GM21786 (cell line): ENCODE results near the gene PTGIS.
"Not testable (repeated sequence)": the region's sequence is repeated elsewhere in the genome, so short reads cannot be mapped to it uniquely, and the experiment has no call there.

Experiments used
- ATAC-seq: cut with Tn5 transposase; IDR thresholded peaks from one replicate; pipeline ENCODE4 v1.9.1; 2021; ENCODE audit not compliant: unreplicated experiment

PTGIS gene

DNA sequence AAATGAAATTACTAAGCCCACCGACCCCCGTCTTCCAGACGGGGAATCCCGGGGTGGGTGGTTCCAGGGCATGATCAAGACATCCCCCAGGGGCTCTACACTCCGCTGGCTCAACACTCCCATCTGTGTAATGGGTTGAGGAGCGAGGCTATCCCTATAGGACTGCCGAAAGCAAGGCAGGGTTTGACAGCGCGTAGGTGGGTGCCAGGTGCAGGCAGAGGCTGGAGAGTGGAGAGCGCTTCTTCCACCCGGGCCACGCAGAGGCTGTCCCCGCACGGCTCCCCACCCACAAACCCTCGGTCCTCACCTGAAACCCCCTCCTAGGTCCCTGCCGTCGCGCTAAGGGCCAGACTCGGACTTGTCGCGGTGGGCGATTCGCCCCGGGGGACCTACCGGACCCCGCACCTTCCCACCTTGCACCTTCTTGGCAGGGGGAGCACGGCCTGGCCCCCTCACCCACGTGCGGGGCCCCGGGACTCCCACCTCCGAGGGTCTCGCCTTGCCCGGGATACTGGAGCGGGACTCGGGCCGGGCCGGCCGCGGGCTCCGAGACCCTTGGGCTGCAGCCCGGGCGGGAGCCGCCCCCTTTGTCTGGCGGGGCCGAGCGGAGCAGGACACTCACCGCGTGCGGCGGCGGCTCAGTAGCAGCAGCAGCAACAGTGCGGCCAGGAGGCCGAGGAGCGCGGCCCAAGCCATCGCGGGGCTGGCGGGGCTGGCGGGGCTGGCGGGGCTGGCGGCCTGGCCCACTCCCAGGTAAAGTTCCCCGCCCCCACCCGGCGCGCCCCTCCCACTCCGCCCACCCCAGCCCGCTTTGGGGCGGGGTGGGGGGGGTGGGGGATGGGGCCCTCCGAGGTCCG is at the start of gene PTGIS:
Gene PTGIS (minus strand): TSS at position 717 of the 857 bp plus-strand sequence. CDS start 21 bp downstream, at position 696.
- ATAC-seq, result no peak

DNA sequence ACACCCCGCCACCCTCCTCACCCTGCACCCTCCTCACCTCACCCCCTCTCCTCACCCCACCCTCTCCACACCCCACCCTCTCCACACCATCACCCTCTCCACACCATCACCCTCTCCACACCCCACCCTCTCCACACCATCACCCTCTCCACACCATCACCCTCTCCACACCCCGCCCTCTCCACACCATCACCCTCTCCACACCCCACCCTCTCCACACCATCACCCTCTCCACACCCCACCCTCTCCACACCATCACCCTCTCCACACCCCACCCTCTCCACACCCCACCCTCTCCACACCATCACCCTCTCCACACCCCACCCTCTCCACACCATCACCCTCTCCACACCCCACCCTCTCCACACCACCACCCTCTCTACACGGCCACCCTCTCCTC is 49.5 kb upstream of the PTGIS start:
- not testable (repeated sequence) for ATAC-seq

DNA sequence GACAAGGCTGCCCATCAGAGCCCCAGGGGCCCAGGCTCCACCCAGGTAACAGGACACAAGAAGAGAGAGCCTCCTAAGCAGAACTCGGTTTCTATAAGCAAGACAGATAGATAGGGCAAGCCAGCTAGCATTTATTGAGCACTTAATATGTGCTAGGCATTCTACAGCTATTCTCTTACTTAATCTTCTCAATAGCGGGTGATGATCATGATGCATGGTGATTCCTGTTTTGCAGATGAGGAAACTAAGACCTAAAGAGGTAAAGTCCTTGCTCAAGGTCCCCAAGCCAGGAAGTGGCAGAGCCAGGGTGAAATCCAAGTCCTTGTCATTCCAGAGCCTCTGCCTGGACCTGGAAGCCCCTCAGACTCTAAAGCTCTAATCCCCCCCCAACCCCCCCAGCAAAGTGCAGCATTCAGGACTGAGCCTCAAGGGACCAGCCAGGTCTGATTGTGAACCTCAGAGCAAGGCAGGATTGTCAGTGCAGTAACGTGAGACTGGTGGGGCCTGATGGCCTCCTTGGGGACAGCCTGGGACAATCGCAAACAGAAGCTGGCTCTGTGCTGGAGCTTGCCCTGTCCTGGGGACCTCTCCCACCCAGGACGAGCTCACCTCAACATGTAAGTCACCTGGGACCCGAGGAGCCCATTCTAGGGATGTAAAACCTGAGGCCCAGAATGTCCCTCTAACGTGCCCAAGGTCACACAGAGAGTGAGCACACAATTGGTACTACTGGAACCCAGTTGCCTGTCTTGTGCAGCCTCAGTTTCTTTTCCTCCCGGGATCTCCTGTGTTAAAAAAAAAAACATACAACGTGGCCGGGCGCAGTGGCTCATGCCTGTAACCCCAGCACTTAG is 48.4 kb upstream of the PTGIS start:
- ATAC-seq, result no peak

DNA sequence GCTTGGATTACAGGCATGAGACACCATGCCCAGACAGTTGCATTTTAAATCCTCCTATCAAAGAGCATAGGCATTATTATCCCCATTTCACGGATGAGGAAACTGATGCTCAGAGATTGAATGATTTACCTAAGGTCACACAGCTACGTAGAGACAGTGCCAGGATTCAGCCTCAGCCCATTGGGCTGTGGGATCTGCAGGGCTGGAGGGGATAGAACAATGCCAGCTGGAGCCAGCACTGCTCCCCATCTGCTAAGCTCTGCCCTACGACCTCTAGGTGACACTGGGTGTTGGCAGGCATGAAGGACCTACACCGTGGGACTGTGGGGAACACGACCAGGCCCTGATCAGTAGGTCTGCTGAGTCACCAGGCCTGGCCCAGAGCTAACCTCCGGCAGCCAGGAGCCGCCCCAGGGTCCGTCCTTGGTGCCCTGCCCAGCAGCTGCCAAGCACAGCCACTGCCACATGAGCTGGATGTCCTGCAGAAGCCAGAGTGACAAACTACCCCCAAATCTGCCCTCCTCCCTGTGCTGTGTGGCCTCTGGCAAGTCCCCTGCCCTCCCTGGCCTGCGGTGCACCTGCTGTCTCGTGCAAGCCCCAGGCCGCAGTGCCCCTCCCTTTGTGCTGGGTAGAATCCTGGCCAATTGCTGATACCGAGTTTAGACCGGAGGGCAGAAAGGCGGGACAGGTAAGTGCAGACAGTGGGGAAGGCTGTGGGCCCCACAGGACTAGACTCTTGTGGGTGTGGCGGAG is 47.6 kb upstream of the PTGIS start:
- no peak for ATAC-seq

DNA sequence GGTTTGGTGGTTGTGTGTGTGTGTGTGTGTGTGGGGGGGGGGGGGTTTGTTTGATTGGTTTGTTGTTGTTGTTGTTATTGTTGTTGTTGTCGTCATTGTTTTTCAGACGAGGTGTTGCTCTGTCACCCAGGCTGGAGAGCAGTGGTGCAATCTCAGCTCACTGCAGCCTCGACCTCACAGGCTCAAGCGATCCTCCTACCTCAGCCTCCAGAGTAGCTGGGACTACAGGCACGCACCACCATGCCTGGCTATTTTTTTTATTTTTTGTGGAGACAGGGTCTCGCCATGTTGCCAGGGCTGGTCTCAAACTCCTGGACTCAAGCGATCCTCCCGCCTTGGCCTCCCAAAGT is 47.1 kb upstream of the PTGIS start:
- ATAC-seq, result not testable (repeated sequence)

DNA sequence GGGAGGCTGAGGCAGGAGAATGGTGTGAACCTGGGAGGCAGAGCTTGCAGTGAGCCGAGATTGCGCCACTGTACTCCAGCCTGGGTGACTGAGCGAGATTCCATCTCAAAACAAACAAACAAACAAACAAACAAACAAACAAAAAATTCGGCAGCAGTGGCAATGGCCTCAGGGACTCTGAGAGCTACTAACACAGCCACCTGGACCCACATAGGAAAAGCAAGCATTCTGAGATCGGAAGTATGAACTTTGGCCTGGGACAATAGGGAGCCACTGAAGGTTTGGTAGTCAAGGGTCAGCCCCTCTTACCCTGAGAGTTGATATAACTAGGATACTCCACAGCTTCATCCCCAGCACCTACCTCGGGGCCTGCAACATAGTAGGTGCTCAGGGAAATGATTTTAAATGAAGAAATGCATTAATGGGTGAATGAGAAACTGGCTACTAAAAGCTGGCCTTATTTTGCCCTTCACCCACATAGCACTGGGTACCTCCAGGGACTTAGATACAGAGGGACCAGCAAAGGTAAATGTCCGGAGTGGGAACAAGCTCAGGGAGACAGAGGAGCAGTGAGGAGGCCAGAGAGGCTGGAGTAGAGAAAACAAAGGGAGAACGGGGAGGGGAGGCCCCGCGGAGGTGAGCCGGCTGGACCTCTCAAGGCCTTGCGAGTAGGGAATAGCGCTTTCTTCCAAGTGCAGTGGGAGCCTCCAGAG is 46.6 kb upstream of the PTGIS start:
- ATAC-seq, result no peak

DNA sequence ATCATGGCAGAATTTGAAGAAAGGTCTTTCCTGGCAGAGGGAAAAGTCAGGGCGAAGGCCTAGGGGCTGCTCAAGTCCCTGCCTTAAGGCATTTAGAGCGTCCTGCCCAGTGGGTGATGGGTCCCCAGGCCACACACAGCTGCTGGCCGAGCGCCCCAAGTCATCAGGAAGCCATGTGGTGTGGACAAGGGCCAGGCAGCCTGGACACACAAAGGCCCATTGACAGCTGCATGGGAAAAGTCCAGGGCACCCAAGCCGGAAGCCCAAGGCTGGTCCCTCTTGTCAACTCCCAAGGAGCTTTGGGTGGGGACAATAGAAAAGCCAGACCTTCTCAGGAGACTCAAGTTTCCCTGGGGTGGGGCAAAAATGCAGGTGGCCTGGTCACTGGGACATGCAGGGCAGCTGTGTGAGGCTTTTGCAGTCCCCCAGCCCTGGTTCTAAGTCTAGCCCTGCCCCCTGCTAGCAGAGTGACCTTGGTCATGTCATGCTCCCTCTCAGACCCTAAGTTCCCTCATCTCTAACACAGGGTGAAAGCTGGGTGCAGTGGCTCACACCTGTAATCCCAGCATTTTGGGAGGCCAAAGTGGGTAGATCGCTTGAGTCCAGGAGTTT is 44.3 kb upstream of the PTGIS start:
- ATAC-seq, result no peak

DNA sequence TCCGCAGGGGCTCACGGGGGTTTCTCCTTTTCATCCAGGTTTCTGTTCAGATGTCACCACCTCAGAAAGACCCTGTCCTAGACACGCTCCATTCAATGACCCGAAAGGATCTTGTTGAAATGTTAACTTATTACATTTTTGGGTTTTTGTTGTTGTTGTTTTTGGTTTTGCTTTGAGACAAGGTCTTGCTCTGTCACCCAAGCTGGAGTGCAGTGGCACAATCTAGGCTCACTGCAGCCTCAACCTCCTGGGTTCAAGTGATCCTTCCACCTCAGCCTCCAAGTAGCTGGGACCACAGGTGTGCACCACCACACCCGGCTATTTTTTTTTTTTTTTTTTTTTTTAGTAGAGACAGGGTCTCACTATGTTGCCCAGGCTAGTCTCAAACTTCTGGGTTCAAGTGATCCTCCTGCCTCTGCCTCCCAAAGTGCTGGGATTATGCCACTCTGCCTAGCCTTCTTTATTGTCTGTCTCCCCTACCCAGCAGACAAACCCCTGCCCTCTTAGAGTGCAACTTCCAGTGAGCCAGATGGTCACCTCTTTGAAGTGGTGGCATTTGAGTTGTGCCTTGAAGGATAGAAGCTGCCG is 43.7 kb upstream of the PTGIS start:
- not testable (repeated sequence) for ATAC-seq

DNA sequence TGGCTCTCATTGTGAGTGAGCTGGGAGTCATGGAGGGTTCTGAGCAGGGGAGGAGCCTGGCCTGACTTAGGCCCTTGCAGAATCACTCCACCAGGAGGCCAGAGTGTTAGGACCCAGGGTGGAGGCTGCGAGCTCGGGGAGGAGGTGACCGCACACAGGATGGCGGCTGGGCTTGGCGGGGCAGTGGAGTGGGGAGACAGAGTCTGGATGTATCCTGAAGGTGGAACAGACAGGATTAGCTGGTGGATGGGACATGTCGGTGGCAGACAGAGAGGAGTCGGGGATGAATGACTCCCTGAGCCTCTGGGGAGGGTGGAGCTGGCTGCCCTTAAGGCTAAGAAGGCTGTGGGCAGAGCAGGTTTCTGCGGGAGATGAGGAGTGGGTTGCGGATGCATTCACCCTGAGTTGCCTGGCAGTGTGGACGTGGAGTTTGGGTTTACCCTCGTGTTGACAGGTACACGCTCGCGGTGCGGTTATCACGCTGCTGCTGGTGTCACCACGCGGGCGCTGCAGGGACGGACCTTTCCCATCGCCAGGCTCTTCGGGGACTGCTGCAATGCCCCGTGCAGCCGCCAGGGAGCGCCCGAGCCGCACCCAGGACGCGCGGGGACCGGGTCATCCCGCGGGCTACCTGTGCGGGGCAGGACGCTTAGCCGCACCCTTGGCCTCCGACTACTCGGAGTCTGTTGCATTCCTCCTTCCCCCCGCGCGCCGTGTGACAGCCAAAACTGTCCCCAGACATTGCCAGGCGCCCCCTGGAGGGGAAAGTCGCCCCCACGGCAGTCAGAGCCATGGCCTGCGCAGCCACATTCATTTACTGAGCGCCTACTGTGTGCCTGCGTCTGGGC is 43.0 kb upstream of the PTGIS start:
- no peak for ATAC-seq

DNA sequence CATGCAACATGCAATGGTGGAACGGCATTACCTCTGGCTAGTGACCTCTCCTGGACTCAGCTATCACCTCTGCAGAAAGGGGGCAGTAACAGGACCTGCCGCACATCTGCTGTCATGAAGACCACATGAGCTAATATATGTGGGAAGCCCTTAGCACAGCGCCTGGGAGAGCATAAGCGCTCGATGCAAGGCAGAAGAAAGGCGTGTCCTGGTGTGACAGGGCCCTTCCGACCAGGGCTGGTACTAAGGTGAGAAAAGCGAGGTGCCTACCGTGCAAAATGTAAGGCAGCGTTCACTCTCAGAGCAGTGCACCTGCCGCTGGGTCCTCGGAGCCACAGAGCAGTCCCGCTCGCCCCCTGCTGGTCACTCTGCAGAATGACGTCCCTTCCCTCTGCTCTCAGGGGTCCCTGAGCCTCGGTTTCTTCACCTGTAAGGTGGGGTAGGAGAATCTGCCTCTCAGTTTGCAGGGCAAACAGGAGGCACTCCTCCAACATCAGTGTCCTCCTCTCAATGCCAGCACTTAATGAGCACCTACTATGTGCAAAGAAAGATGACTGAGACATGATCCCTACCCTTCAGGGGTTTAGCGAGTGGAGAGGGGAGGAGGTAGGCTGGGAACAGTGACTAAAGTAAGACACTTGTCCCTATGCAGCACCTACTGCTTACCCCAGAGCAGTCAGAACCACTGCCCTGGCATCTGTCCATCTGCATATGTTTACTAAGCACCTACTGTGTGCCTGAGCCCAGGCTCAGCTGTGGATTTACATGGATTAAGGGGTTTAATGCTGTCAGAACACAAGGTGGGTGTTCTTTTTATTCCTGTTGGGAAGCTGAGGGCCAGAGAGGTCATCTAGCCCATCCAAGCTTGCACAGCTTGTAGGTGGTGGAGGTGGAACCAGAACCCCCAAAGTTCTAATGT is 41.1 kb upstream of the PTGIS start:
- ATAC-seq, result peak; percentile 55

DNA sequence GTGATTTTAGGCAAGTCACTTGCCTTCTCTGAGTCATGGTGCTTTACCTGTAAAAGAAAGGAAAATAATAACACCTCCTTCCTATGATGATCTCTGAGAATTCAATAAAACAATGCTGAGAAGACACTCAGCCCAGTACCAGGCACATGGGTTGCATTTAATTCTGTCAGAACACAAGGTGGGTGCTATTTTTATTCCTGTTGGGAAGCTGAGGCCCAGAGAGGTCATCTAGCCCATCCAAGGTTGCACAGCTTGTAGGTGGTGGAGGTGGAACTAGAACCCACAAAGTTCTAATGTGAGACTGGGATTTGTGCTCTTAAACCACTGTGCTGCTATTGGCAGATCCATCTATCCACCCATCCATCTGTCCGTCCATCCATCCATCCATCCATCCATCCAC is 39.6 kb upstream of the PTGIS start:
- ATAC-seq, result no peak

DNA sequence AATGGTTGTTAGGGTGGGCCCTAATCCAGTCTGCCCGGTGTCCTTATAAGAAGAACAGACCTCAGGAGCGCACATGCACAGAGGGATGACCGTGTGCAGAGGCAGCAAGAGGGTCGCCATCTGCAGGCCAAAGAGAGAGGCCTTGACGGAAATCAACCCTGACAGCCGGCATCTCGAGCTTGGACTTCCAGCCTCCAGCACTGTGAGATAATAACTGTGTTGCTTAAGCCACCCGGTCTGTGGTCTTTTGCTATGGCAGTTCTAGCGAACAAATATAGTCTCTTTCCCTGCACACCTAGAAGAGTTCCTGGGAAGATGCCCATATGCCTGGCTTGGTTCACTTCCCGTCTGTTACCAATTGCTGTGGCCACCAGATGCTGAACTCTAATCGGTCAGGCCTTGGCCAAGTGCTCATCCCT is 35.3 kb upstream of the PTGIS start:
- no peak for ATAC-seq

DNA sequence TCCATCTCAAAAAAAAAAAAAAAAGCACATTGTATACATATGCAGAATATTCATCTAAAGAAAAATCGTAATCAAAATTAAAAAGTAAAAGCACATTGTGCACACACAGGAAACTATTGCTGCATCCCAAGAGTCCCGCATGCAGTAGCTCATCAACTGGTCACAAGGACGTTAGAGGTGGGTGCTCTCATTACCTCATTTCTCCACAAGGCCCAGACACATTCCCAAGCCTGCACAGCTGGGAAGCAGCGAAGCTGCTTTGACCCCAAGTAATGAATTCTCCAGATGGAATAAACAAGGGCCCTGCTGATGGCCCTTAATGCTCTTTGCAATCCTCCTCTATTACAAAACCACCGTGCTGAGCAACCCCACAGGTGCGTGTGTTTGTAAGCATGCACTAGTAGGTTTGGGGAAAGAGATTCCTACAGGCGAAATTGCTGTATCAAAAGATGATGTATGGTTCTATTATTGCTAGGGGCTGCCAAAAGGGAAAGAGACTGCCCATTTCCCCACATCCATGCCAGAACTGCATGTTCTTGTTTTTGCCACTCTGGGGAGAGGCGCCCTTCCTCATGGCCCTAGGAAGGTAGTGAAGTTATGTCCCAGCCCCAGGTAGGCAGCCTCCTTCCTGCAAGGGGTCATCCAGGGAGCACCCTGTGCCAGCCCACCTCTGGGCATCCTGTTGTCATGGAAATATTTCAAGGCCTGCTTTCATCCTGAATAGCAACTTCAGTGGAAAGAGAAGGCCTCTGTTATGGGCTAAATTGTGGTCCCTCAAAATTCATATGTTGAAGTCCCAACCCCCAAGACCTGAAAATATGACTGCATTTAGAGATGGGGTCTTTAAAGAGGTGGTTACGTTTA is 34.6 kb upstream of the PTGIS start:
- no peak for ATAC-seq

DNA sequence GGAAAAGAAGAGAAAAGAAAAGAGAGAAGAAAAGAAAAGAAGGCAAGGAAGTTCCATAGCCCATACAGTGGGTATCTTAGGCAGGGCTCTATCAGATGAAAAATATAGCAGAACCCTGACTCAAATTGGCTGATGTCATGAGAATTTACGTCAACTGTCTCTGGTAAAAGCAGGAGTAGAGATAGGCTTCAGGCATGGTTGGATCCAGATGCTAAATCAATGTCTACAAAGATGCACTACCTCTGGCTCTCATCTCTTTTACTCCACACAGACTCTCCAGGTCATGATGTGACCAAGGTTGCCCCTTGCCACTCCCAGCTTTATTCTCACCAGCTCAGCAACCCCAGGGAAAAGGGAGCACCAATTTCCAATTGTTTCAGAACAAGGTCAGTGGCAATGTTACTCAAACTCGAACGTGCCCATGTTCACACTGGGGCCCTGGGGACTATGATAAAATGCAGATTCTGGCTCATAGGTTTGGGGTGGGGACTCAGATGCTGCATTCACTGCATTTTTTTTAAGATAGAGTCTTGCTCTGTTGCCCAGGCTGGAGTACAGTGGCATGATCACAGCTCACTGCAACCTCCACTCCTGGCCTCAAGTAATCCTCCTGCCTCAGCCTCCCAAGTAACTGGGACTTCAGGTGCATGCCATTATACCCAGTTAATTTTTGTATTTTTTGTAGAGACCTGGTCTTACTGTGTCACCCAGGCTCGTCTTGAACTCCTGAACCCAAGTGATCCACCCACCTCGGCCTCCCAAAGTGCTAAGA is 33.4 kb upstream of the PTGIS start:
- ATAC-seq, result no peak

DNA sequence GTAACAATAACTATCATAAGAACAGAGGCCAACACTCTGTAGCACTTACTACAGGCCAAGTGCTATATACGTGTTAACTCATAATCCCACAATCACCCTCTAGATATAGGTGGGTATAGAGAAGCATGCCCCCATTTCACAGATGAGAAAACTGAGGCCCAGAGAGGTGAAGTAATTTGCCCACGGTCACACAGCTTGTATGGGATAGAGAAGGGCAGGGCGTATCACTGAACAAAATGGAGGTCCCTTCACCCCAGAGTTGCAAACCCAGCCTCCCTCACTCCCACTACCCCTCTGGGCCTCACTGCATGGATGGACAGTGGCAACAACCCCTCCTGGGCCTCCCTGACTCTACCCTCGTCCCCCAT is 31.8 kb upstream of the PTGIS start:
- ATAC-seq, result no peak

DNA sequence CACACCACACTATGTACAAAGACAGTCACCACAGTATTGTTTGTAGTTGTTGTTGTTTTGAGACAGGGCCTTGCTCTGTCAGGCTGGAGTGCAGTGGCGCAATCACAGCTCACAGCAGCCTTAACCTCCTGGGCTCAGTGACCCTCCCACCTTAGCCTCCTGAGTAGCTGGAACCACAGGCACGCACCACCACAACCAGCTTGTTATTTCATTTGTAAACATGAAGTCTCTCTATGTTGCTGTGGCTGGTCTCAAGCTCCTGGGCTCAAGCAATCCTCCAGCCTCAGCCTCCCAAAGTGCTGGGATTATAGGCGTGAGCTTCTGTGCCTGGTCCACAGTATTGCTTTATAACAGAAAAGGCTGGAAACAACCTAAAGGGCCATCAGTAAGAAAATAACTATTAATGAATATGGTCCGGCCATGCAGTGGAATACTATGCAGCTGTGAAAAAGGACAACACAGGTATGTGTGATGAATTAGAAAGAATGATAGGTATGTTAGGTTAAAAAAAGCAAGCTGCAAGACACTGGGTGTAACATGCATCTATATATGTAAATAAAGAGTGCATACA is 30.0 kb upstream of the PTGIS start:
- no peak for ATAC-seq
